Neuronal stem cell (in vitro differentiated cells): ENCODE results near the gene GNAQ.

ENCODE experiments used
- DNase-seq: peaks from one replicate; pipeline ENCODE4 v3.0.0-alpha.2; 2013; ENCODE audit warnings: low spot score
- H2AFZ ChIP-seq: one replicate; pipeline ENCODE4 v1.6.1; 2013; ENCODE audit warnings: mild to moderate bottlenecking, low read length, inconsistent platforms
- H2AK5ac ChIP-seq: 2 replicates; pipeline ENCODE4 v1.6.1; 2013; ENCODE audit warnings: low read depth, mild to moderate bottlenecking, inconsistent platforms, low read length, moderate library complexity, mixed read lengths
- H2BK120ac ChIP-seq: 2 replicates; pipeline ENCODE4 v1.6.1; 2013; ENCODE audit warnings: low read depth, mild to moderate bottlenecking, inconsistent platforms, low read length, moderate library complexity, mixed read lengths
- H2BK12ac ChIP-seq: one replicate; pipeline ENCODE4 v1.6.1; 2013; ENCODE audit warnings: low read length, inconsistent platforms
- H2BK15ac ChIP-seq: 2 replicates; pipeline ENCODE4 v1.6.1; 2013; ENCODE audit warnings: mild to moderate bottlenecking, low read length, inconsistent platforms, mixed read lengths
- H2BK5ac ChIP-seq: one replicate; pipeline ENCODE4 v1.6.1; 2013; ENCODE audit warnings: inconsistent platforms, mild to moderate bottlenecking, low read length, moderate library complexity
- H3K14ac ChIP-seq: one replicate; pipeline ENCODE4 v1.6.1; 2013; ENCODE audit warnings: low read length, inconsistent platforms
- H3K18ac ChIP-seq: 2 replicates; pipeline ENCODE4 v1.6.1; 2013; ENCODE audit warnings: low read length, inconsistent platforms
- H3K23ac ChIP-seq: 2 replicates; pipeline ENCODE4 v1.6.1; 2013; ENCODE audit warnings: low read depth, mild to moderate bottlenecking, mixed read lengths, low read length, inconsistent platforms; ENCODE audit not compliant: poor library complexity
- H3K27ac ChIP-seq: replicated peaks from 3 replicates; pipeline ENCODE4 v1.5.1; 2013; ENCODE audit warnings: low read length, inconsistent platforms
- H3K27me3 ChIP-seq, 3 experiments: 2 replicates each; pipeline ENCODE4 v1.6.1; 2013; ENCODE audit warnings: low read length in 3 of 3, mild to moderate bottlenecking in 2 of 3, inconsistent platforms in 1 of 3, low read depth in 1 of 3, mixed read lengths in 1 of 3, moderate library complexity in 1 of 3; ENCODE audit not compliant: control insufficient read depth in 3 of 3, insufficient read depth in 3 of 3
- H3K36me3 ChIP-seq, 2 donors: replicated peaks in 1 of 2; 2 replicates each; pipeline ENCODE4 v1.6.1; 2013; ENCODE audit warnings: low read length in 2 of 2; ENCODE audit not compliant: control insufficient read depth in 2 of 2, insufficient read depth in 2 of 2
- H3K4ac ChIP-seq: 2 replicates; pipeline ENCODE4 v1.6.1; 2013; ENCODE audit warnings: inconsistent platforms, mild to moderate bottlenecking, low read length, moderate library complexity
- H3K4me1 ChIP-seq, 2 donors: 1 replicate in 1 of 2; 2 replicates in 1 of 2; pipeline ENCODE4 v1.6.1; 2013; ENCODE audit warnings: low read length in 2 of 2, low read depth in 1 of 2; ENCODE audit not compliant: control insufficient read depth in 2 of 2, insufficient read depth in 1 of 2
- H3K4me2 ChIP-seq: one replicate; pipeline ENCODE4 v1.6.1; 2013; ENCODE audit warnings: mild to moderate bottlenecking, low read length, inconsistent platforms; ENCODE audit not compliant: insufficient read depth, poor library complexity, severe bottlenecking
- H3K4me3 ChIP-seq, 2 donors: 2 replicates each; pipeline ENCODE4 v1.5.1; 2013; ENCODE audit warnings: low read length in 2 of 2, mild to moderate bottlenecking in 2 of 2, inconsistent platforms in 1 of 2, moderate library complexity in 1 of 2
- H3K79me1 ChIP-seq: one replicate; pipeline ENCODE4 v1.6.1; 2013; ENCODE audit warnings: low read depth, mild to moderate bottlenecking, inconsistent platforms, low read length, moderate library complexity
- H3K9ac ChIP-seq: one replicate; pipeline ENCODE4 v1.6.1; 2013; ENCODE audit warnings: mild to moderate bottlenecking, low read depth, low read length, inconsistent platforms; ENCODE audit not compliant: poor library complexity
- H3K9me3 ChIP-seq, 2 donors: replicated peaks in 1 of 2; 2 replicates each; pipeline versions ENCODE3 to v1.6.1; 2013; ENCODE audit warnings: low read length in 2 of 2, mild to moderate bottlenecking in 2 of 2, inconsistent platforms in 1 of 2, low read depth in 1 of 2, mixed read lengths in 1 of 2, moderate library complexity in 1 of 2; ENCODE audit not compliant: control insufficient read depth in 2 of 2, insufficient read depth in 1 of 2
- H4K8ac ChIP-seq: one replicate; pipeline ENCODE4 v1.6.1; 2013; ENCODE audit warnings: low read depth, mild to moderate bottlenecking, inconsistent platforms, low read length, moderate library complexity
- H4K91ac ChIP-seq: one replicate; pipeline ENCODE4 v1.6.1; 2013; ENCODE audit warnings: low read length, low read depth, mild to moderate bottlenecking, inconsistent platforms; ENCODE audit not compliant: poor library complexity
- WGBS, 2 donors: extraction: QIAGEN DNeasy Blood & Tissue Kit; methylation state at CpG; one replicate each; pipeline ENCODE4 v1.1.7; 2013; ENCODE audit warnings: missing lambda C conversion rate in 2 of 2, mixed read lengths in 1 of 2; ENCODE audit not compliant: insufficient read length in 2 of 2, insufficient replicate concordance in 1 of 2; ENCODE audit errors: extremely low coverage in 2 of 2; 5-methylcytosine and 5-hydroxymethylcytosine counted together

The GNAQ gene

GRCh38 chr9:77729177-77729576 lies 302.4 kb downstream of the GNAQ start:
- Histone ChIP-seq H4K91ac (no peak overlapping the region), H3K27ac (no peak overlapping the region), H2BK12ac (no peak overlapping the region), H3K14ac (no peak overlapping the region), H2BK15ac (no peak overlapping the region), H3K4me3 (no peak overlapping the region), H3K23ac (no peak overlapping the region), H2BK120ac (no peak overlapping the region), H3K27me3 (no peaks in the 10 kb centered on the region), H2BK5ac (no peak overlapping the region), H2AFZ (no peak overlapping the region), H3K9me3 (no peaks in the 10 kb centered on the region), H3K4me1 (no peaks in the 10 kb centered on the region), H2AK5ac (no peak overlapping the region), H3K4ac (no peak overlapping the region), H3K79me1 (peaks cover 2% of the 10 kb centered on the region), H3K4me2 (no peak overlapping the region), H3K36me3 (peaks cover 8 to 54% of the 10 kb centered on the region in 2 donors), H3K9ac (no peak overlapping the region), H4K8ac (no peak overlapping the region), H3K18ac (no peak overlapping the region)
- no CpG with 5 or more reads among the region's 1 CpG for WGBS, 2 donors
- DNase-seq, result no peak

GRCh38 chr9:77726814-77727213 lies 304.8 kb downstream of the GNAQ start:
- no peak overlapping the region for H2BK120ac ChIP-seq
- H2BK15ac ChIP-seq, result no peak overlapping the region
- H3K4me3 ChIP-seq, result no peak overlapping the region
- H4K8ac ChIP-seq, result no peak overlapping the region
- H2AK5ac ChIP-seq, result no peak overlapping the region
- no peak overlapping the region for H3K4ac ChIP-seq
- H3K36me3 ChIP-seq, result peaks cover 8 to 54% of the 10 kb centered on the region in 2 donors
- no peak overlapping the region for H2BK12ac ChIP-seq
- H3K14ac ChIP-seq, result no peak overlapping the region
- no peak overlapping the region for H3K9ac ChIP-seq
- H2BK5ac ChIP-seq, result no peak overlapping the region
- H2AFZ ChIP-seq, result no peak overlapping the region
- no peaks in the 10 kb centered on the region for H3K27me3 ChIP-seq
- no peaks in the 10 kb centered on the region for H3K4me1 ChIP-seq
- H3K79me1 ChIP-seq, result peaks cover 2% of the 10 kb centered on the region
- H3K4me2 ChIP-seq, result no peak overlapping the region
- no peak overlapping the region for H3K18ac ChIP-seq
- H3K23ac ChIP-seq, result no peak overlapping the region
- no peak for DNase-seq
- WGBS, 2 donors, result no CpG with 5 or more reads among the region's 1 CpG
- H3K27ac ChIP-seq, result no peak overlapping the region
- no peaks in the 10 kb centered on the region for H3K9me3 ChIP-seq
- H4K91ac ChIP-seq, result no peak overlapping the region

DNA sequence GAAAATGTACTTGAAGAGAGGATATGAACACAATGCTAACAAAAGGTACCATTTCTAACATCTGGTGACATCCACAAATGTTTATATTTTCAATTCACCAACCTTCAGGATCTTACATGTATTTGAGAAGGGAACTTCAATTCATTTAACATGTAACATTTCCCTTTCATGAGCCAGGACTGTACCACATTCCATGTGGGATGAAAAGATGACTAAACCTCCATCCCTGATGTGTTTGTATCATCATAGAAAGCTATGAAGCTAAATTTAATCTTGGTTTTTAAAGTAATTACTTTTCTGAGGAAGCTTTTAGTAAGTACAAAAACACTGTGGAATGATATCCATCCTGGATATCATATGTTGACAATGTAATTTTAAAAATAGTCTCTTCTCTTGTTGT lies 305.3 kb downstream of the GNAQ start:
- H3K27me3 ChIP-seq, result no peaks in the 10 kb centered on the region
- H4K91ac ChIP-seq, result no peak overlapping the region

DNA sequence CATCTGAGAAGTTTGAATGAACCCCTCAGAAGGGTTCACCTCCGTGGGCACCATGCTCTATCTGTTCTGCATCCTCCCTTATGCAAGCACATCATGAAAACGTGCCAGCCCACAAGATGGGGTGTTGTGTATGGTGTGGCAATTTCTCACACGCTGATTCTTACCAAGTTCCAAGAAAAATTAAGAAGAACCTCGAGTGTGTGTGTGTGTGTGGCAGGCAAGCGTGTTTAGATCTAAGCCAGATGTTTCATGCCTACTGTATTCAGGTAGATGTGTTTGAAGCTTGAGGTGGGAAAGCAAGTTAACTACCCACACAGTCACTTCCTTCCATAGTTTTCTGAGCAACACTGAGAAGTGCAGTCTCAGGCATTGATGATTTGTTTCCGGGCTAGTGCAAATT lies 305.8 kb downstream of the GNAQ start:
- Histone ChIP-seq H2BK12ac (no peak overlapping the region), H3K36me3 (peaks cover 8 to 57% of the 10 kb centered on the region in 2 donors), H3K14ac (no peak overlapping the region), H3K23ac (no peak overlapping the region), H3K27me3 (no peaks in the 10 kb centered on the region), H3K27ac (no peak overlapping the region), H3K4me1 (no peaks in the 10 kb centered on the region), H2BK15ac (no peak overlapping the region), H3K18ac (no peak overlapping the region), H4K91ac (no peak overlapping the region), H4K8ac (no peak overlapping the region), H3K79me1 (no peaks in the 10 kb centered on the region), H3K9ac (no peak overlapping the region), H2BK120ac (no peak overlapping the region), H2AFZ (no peak overlapping the region), H3K4me3 (no peak overlapping the region), H2BK5ac (no peak overlapping the region), H3K4me2 (no peak overlapping the region), H2AK5ac (no peak overlapping the region), H3K4ac (no peak overlapping the region), H3K9me3 (no peaks in the 10 kb centered on the region)
- DNase-seq, result no peak
- no CpG with 5 or more reads among the region's 6 CpGs for WGBS, 2 donors

More for the DNA sequence above, 305.3 kb downstream of the GNAQ start:
- no peak overlapping the region for H2AFZ ChIP-seq
- no peaks in the 10 kb centered on the region for H3K9me3 ChIP-seq
- no peak overlapping the region for H3K4me3 ChIP-seq
- H3K14ac ChIP-seq, result no peak overlapping the region
- H3K27ac ChIP-seq, result no peak overlapping the region
- H3K4me2 ChIP-seq, result no peak overlapping the region
- H3K18ac ChIP-seq, result no peak overlapping the region
- no peak overlapping the region for H4K8ac ChIP-seq
- H3K4ac ChIP-seq, result no peak overlapping the region
- H2BK15ac ChIP-seq, result no peak overlapping the region
- no peak overlapping the region for H3K23ac ChIP-seq
- H3K9ac ChIP-seq, result no peak overlapping the region
- no peak overlapping the region for H2BK5ac ChIP-seq
- no peaks in the 10 kb centered on the region for H3K79me1 ChIP-seq
- H3K36me3 ChIP-seq, result peaks cover 8 to 56% of the 10 kb centered on the region in 2 donors
- H2BK12ac ChIP-seq, result no peak overlapping the region
- no peak overlapping the region for H2AK5ac ChIP-seq
- no peak for DNase-seq
- no peak overlapping the region for H2BK120ac ChIP-seq
- H3K4me1 ChIP-seq, result no peaks in the 10 kb centered on the region
